ENCODE results near the gene VPS51. TPM values are rescaled to one million over a fixed set of nuclear protein-coding genes. Genes with fewer than 3 reads are reported as not detected.

The VPS51 gene
- total RNA-seq, 6 experiments from 2014 or later = 41.5 to 170 (median 50.2) TPM

GRCh38 chr11:65110354-65110861, 14.4 kb downstream of the VPS51 start:
- Histone ChIP-seq H3K27ac (peak overlapping the region in 2 of 3 donors; percentile 38 to 93), H3K36me3 (peaks cover 0 to 9% (median 3%) of the 10 kb centered on the region in 4 donors), H3K4me1 (peaks cover 0 to 31% (median 20%) of the 10 kb centered on the region in 4 donors), H3K9me3 (no peaks in the 10 kb centered on the region), H3K27me3 (no peaks in the 10 kb centered on the region), H3K4me3 (peak overlapping the region in 1 of 3 donors; percentile 25)
- DNase-seq (peak; percentile 80 to 88 (median 87)), ATAC-seq (peak; percentile 53 to 61 (median 56))
- TF ChIP-seq POLR2A (IDR thresholded peaks at IDR 0.05) (no peak), CTCF (IDR thresholded peaks at IDR 0.05) (peak; percentile 98 to 100 (median 99))
- intact Hi-C loops (cut with DNase I) = loop anchor here in 1 of 2 donors (5.0 kb wide), 1 partner anchor 147 kb away; no protein-coding TSS in a partner anchor
- 8% methylated on average over 8 of the region's 18 CpGs for whole genome bisulfite sequencing (ENCODE audit: insufficient coverage, low coverage, low lambda C conversion rate, missing lambda C conversion rate)

GRCh38 chr11:65111159-65111743, 15.2 kb downstream of the VPS51 start:
- Histone ChIP-seq H3K36me3 (peaks cover 0 to 9% (median 3%) of the 10 kb centered on the region in 4 donors), H3K9me3 (no peaks in the 10 kb centered on the region), H3K4me3 (peak overlapping the region in 2 of 3 donors; percentile 54 to 62), H3K4me1 (peaks cover 0 to 39% (median 21%) of the 10 kb centered on the region in 4 donors), H3K27me3 (no peaks in the 10 kb centered on the region), H3K27ac (peak overlapping the region in 2 of 3 donors; percentile 38 to 93)
- no peak for DNase-seq
- ATAC-seq = no peak
- WGBS (ENCODE audit: insufficient coverage, low coverage, low lambda C conversion rate, missing lambda C conversion rate) = 54% methylated on average over 21 of the region's 31 CpGs
- no peak for TF ChIP-seq POLR2A (IDR thresholded peaks at IDR 0.05)
- no peak for TF ChIP-seq CTCF (IDR thresholded peaks at IDR 0.05)
- intact Hi-C loops (cut with DNase I) = loop anchor here in 1 of 2 donors (5.0 kb wide), 1 partner anchor 146 kb away; no protein-coding TSS in a partner anchor

- TF ChIP-seq POLR2A (IDR thresholded peaks at IDR 0.05) = peak; percentile 96
- no peak for TF ChIP-seq CTCF (IDR thresholded peaks at IDR 0.05)
- DNase-seq = peak; percentile 98 to 99 (median 98)
- Histone ChIP-seq H3K27ac (peak within 1 kb of the TSS; percentile 28 to 93 (median 69)), H3K9me3 (no peaks in the 10 kb centered on the region), H3K4me3 (peak within 1 kb of the TSS; percentile 54 to 62 (median 54)), H3K4me1 (peaks cover 0 to 44% (median 24%) of the 10 kb centered on the region in 4 donors), H3K36me3 (peaks cover 0 to 9% (median 3%) of the 10 kb centered on the region in 4 donors), H3K27me3 (no peaks in the 10 kb centered on the region)
- intact Hi-C loops (cut with DNase I) = loop anchor here in 1 of 2 donors (5.0 kb wide), 1 partner anchor 145 kb away; no protein-coding TSS in a partner anchor
- peak; percentile 80 to 89 (median 84) for ATAC-seq
- WGBS (ENCODE audit: insufficient coverage, low coverage, low lambda C conversion rate, missing lambda C conversion rate) = 0% methylated on average over 17 of the region's 64 CpGs
Observed at GRCh38 chr11:65111744-65112545, 15.9 kb downstream of the VPS51 start, which contains the start of gene TM7SF2. Gene TM7SF2 (plus strand): TSS chr11:65111872. CDS start chr11:65112016, 144 bp downstream.

GRCh38 chr11:65112546-65113360, 16.7 kb downstream of the VPS51 start:
- peak; percentile 38 to 64 (median 44) for ATAC-seq
- Histone ChIP-seq H3K27me3 (no peaks in the 10 kb centered on the region), H3K4me1 (peaks cover 0 to 44% (median 24%) of the 10 kb centered on the region in 4 donors), H3K27ac (peak overlapping the region; percentile 64 to 93 (median 69)), H3K9me3 (no peaks in the 10 kb centered on the region), H3K4me3 (peak overlapping the region; percentile 54 to 62 (median 54)), H3K36me3 (peaks cover 0 to 7% (median 3%) of the 10 kb centered on the region in 4 donors)
- intact Hi-C loops (cut with DNase I) = loop anchor here in 1 of 2 donors (5.0 kb wide), 1 partner anchor 145 kb away; no protein-coding TSS in a partner anchor
- peak; percentile 73 to 82 (median 75) for DNase-seq
- 0% methylated on average over 4 of the region's 57 CpGs for WGBS (ENCODE audit: insufficient coverage, low coverage, low lambda C conversion rate, missing lambda C conversion rate)
- TF ChIP-seq POLR2A (IDR thresholded peaks at IDR 0.05) = peak; percentile 15
- TF ChIP-seq CTCF (IDR thresholded peaks at IDR 0.05) = peak; percentile 85 to 97 (median 91)
